Measurements from ENCODE around the gene PDE9A. TPM values are rescaled to one million over a fixed set of nuclear protein-coding genes. Genes with fewer than 3 reads are reported as not detected.

PDE9A gene
- polyA plus RNA-seq, 1 donor: 19.8 TPM

- DNase-seq: no peak
- H3K4me1 ChIP-seq (ENCODE audit: control insufficient read depth, insufficient read depth, low read length): peaks cover 26% of the 10 kb centered on the region
- H3K27me3 ChIP-seq (ENCODE audit: control insufficient read depth, insufficient read depth, low read length): no peaks in the 10 kb centered on the region
- whole genome bisulfite sequencing (ENCODE audit: insufficient coverage, low lambda C conversion rate): no CpG with 5 or more reads among the region's 28 CpGs
- no peak overlapping the region for H3K27ac ChIP-seq (ENCODE audit: low read length)
- H3K4me3 ChIP-seq (ENCODE audit: low read length): no peak overlapping the region
- no peaks in the 10 kb centered on the region for H3K9me3 ChIP-seq (ENCODE audit: control insufficient read depth, low read depth, low read length)
- peaks cover 11% of the 10 kb centered on the region for H3K36me3 ChIP-seq (ENCODE audit: control insufficient read depth, insufficient read depth, low read length)
Measured at GRCh38 chr21:42657676-42658319, 4.4 kb downstream of the PDE9A start.

GRCh38 chr21:42658320-42659105 lies 5.1 kb downstream of the PDE9A start:
- H3K9me3 ChIP-seq (ENCODE audit: control insufficient read depth, low read depth, low read length): no peaks in the 10 kb centered on the region
- WGBS (ENCODE audit: insufficient coverage, low lambda C conversion rate): 100% methylated on average over 3 of the region's 16 CpGs
- no peak for DNase-seq
- H3K27me3 ChIP-seq (ENCODE audit: control insufficient read depth, insufficient read depth, low read length): no peaks in the 10 kb centered on the region
- H3K4me3 ChIP-seq (ENCODE audit: low read length): no peak overlapping the region
- H3K27ac ChIP-seq (ENCODE audit: low read length): no peak overlapping the region
- H3K36me3 ChIP-seq (ENCODE audit: control insufficient read depth, insufficient read depth, low read length): peaks cover 12% of the 10 kb centered on the region
- peaks cover 21% of the 10 kb centered on the region for H3K4me1 ChIP-seq (ENCODE audit: control insufficient read depth, insufficient read depth, low read length)

GRCh38 chr21:42659416-42660117 lies 6.1 kb downstream of the PDE9A start:
- WGBS (ENCODE audit: insufficient coverage, low lambda C conversion rate): no CpG with 5 or more reads among the region's 21 CpGs

GRCh38 chr21:42660118-42660470 lies 6.7 kb downstream of the PDE9A start:
- no peak overlapping the region for H3K27ac ChIP-seq (ENCODE audit: low read length)

More at GRCh38 chr21:42659416-42660117, 6.1 kb downstream of the PDE9A start:
- H3K9me3 ChIP-seq (ENCODE audit: control insufficient read depth, low read depth, low read length): no peaks in the 10 kb centered on the region
- H3K36me3 ChIP-seq (ENCODE audit: control insufficient read depth, insufficient read depth, low read length): peaks cover 12% of the 10 kb centered on the region
- H3K4me1 ChIP-seq (ENCODE audit: control insufficient read depth, insufficient read depth, low read length): peaks cover 21% of the 10 kb centered on the region
- H3K4me3 ChIP-seq (ENCODE audit: low read length): no peak overlapping the region
- no peaks in the 10 kb centered on the region for H3K27me3 ChIP-seq (ENCODE audit: control insufficient read depth, insufficient read depth, low read length)
- DNase-seq: no peak
- H3K27ac ChIP-seq (ENCODE audit: low read length): no peak overlapping the region

GRCh38 chr21:42661688-42662429 lies 8.4 kb downstream of the PDE9A start:
- no peak overlapping the region for H3K27ac ChIP-seq (ENCODE audit: low read length)
- no CpG with 5 or more reads among the region's 25 CpGs for WGBS (ENCODE audit: insufficient coverage, low lambda C conversion rate)
- H3K4me1 ChIP-seq (ENCODE audit: control insufficient read depth, insufficient read depth, low read length): no peaks in the 10 kb centered on the region
- no peak overlapping the region for H3K4me3 ChIP-seq (ENCODE audit: low read length)
- DNase-seq: no peak
- peaks cover 8% of the 10 kb centered on the region for H3K9me3 ChIP-seq (ENCODE audit: control insufficient read depth, low read depth, low read length)
- H3K27me3 ChIP-seq (ENCODE audit: control insufficient read depth, insufficient read depth, low read length): no peaks in the 10 kb centered on the region
- H3K36me3 ChIP-seq (ENCODE audit: control insufficient read depth, insufficient read depth, low read length): peaks cover 14% of the 10 kb centered on the region

More at GRCh38 chr21:42660118-42660470, 6.7 kb downstream of the PDE9A start:
- no peak for DNase-seq
- H3K27me3 ChIP-seq (ENCODE audit: control insufficient read depth, insufficient read depth, low read length): no peaks in the 10 kb centered on the region
- no peak overlapping the region for H3K4me3 ChIP-seq (ENCODE audit: low read length)
- H3K36me3 ChIP-seq (ENCODE audit: control insufficient read depth, insufficient read depth, low read length): peaks cover 12% of the 10 kb centered on the region
- peaks cover 15% of the 10 kb centered on the region for H3K4me1 ChIP-seq (ENCODE audit: control insufficient read depth, insufficient read depth, low read length)
- no peaks in the 10 kb centered on the region for H3K9me3 ChIP-seq (ENCODE audit: control insufficient read depth, low read depth, low read length)
- no CpG with 5 or more reads among the region's 8 CpGs for whole genome bisulfite sequencing (ENCODE audit: insufficient coverage, low lambda C conversion rate)

- H3K36me3 ChIP-seq (ENCODE audit: control insufficient read depth, insufficient read depth, low read length): peaks cover 12% of the 10 kb centered on the region
- H3K9me3 ChIP-seq (ENCODE audit: control insufficient read depth, low read depth, low read length): peaks cover 8% of the 10 kb centered on the region
- H3K27me3 ChIP-seq (ENCODE audit: control insufficient read depth, insufficient read depth, low read length): no peaks in the 10 kb centered on the region
- no peaks in the 10 kb centered on the region for H3K4me1 ChIP-seq (ENCODE audit: control insufficient read depth, insufficient read depth, low read length)
- H3K27ac ChIP-seq (ENCODE audit: low read length): no peak overlapping the region
- H3K4me3 ChIP-seq (ENCODE audit: low read length): no peak overlapping the region
- no peak for DNase-seq
- no CpG with 5 or more reads among the region's 20 CpGs for WGBS (ENCODE audit: insufficient coverage, low lambda C conversion rate)
Measured at GRCh38 chr21:42662430-42663199, 9.2 kb downstream of the PDE9A start.

GRCh38 chr21:42663200-42663750 lies 9.9 kb downstream of the PDE9A start:
- H3K9me3 ChIP-seq (ENCODE audit: control insufficient read depth, low read depth, low read length): peaks cover 8% of the 10 kb centered on the region
- no peaks in the 10 kb centered on the region for H3K4me1 ChIP-seq (ENCODE audit: control insufficient read depth, insufficient read depth, low read length)
- H3K27me3 ChIP-seq (ENCODE audit: control insufficient read depth, insufficient read depth, low read length): no peaks in the 10 kb centered on the region
- no CpG with 5 or more reads among the region's 18 CpGs for WGBS (ENCODE audit: insufficient coverage, low lambda C conversion rate)
- peaks cover 12% of the 10 kb centered on the region for H3K36me3 ChIP-seq (ENCODE audit: control insufficient read depth, insufficient read depth, low read length)
- DNase-seq: no peak
- H3K4me3 ChIP-seq (ENCODE audit: low read length): no peak overlapping the region
- no peak overlapping the region for H3K27ac ChIP-seq (ENCODE audit: low read length)

- Histone ChIP-seq H3K36me3 (ENCODE audit: control insufficient read depth, insufficient read depth, low read length) (peaks cover 12% of the 10 kb centered on the region), H3K9me3 (ENCODE audit: control insufficient read depth, low read depth, low read length) (peaks cover 8% of the 10 kb centered on the region), H3K27ac (ENCODE audit: low read length) (no peak overlapping the region), H3K4me1 (ENCODE audit: control insufficient read depth, insufficient read depth, low read length) (no peaks in the 10 kb centered on the region), H3K4me3 (ENCODE audit: low read length) (no peak overlapping the region), H3K27me3 (ENCODE audit: control insufficient read depth, insufficient read depth, low read length) (no peaks in the 10 kb centered on the region)
- DNase-seq: no peak
- no CpG with 5 or more reads among the region's 15 CpGs for WGBS (ENCODE audit: insufficient coverage, low lambda C conversion rate)
Measured at GRCh38 chr21:42663860-42664535, 10.6 kb downstream of the PDE9A start.

- DNase-seq: no peak
- Histone ChIP-seq H3K4me3 (ENCODE audit: low read length) (no peak overlapping the region), H3K4me1 (ENCODE audit: control insufficient read depth, insufficient read depth, low read length) (no peaks in the 10 kb centered on the region), H3K27ac (ENCODE audit: low read length) (no peak overlapping the region), H3K27me3 (ENCODE audit: control insufficient read depth, insufficient read depth, low read length) (no peaks in the 10 kb centered on the region), H3K9me3 (ENCODE audit: control insufficient read depth, low read depth, low read length) (peaks cover 8% of the 10 kb centered on the region), H3K36me3 (ENCODE audit: control insufficient read depth, insufficient read depth, low read length) (peaks cover 12% of the 10 kb centered on the region)
- WGBS (ENCODE audit: insufficient coverage, low lambda C conversion rate): no CpG with 5 or more reads among the region's 10 CpGs
Measured at GRCh38 chr21:42664614-42665013, 11.2 kb downstream of the PDE9A start.
